ENCODE measurements around the gene TLN1.
A peak's percentile ranks its signal among the peaks of the same experiment; 100 is the strongest.

Gene TLN1

GRCh38 chr9:35741740-35742139 lies 9.7 kb upstream of the TLN1 start:
- H3K4me3 ChIP-seq (ENCODE audit: low read depth, low read length), result no peak overlapping the region
- TF ChIP-seq CTCF (IDR thresholded peaks at IDR 0.05; ENCODE audit: low read depth, low read length, missing control alignments), result no peak
- DNase-seq (ENCODE audit: low read depth), result no peak

GRCh38 chr9:35740243-35740642 lies 8.2 kb upstream of the TLN1 start:
- no peak for TF ChIP-seq CTCF (IDR thresholded peaks at IDR 0.05; ENCODE audit: low read depth, low read length, missing control alignments)
- H3K4me3 ChIP-seq (ENCODE audit: low read depth, low read length), result no peak overlapping the region
- DNase-seq (ENCODE audit: low read depth), result no peak

- DNase-seq (ENCODE audit: low read depth), result no peak
- no peak overlapping the region for H3K4me3 ChIP-seq (ENCODE audit: low read depth, low read length)
- TF ChIP-seq CTCF (IDR thresholded peaks at IDR 0.05; ENCODE audit: low read depth, low read length, missing control alignments), result no peak
Measured at GRCh38 chr9:35738924-35739323, 6.9 kb upstream of the TLN1 start.

- no peak overlapping the region for H3K4me3 ChIP-seq (ENCODE audit: low read depth, low read length)
- no peak for TF ChIP-seq CTCF (IDR thresholded peaks at IDR 0.05; ENCODE audit: low read depth, low read length, missing control alignments)
Measured at GRCh38 chr9:35738186-35738585, 6.2 kb upstream of the TLN1 start.

GRCh38 chr9:35737143-35737542 lies 5.1 kb upstream of the TLN1 start:
- TF ChIP-seq CTCF (IDR thresholded peaks at IDR 0.05; ENCODE audit: low read depth, low read length, missing control alignments), result no peak
- no peak overlapping the region for H3K4me3 ChIP-seq (ENCODE audit: low read depth, low read length)
- no peak for DNase-seq (ENCODE audit: low read depth)

More at GRCh38 chr9:35738186-35738585, 6.2 kb upstream of the TLN1 start:
- DNase-seq (ENCODE audit: low read depth), result no peak

GRCh38 chr9:35736201-35736633 lies 4.2 kb upstream of the TLN1 start:
- peak; percentile 90 for TF ChIP-seq CTCF (IDR thresholded peaks at IDR 0.05; ENCODE audit: low read depth, low read length, missing control alignments)
- DNase-seq (ENCODE audit: low read depth), result no peak

GRCh38 chr9:35734096-35734495 lies 2.1 kb upstream of the TLN1 start:
- no peak for DNase-seq (ENCODE audit: low read depth)
- H3K4me3 ChIP-seq (ENCODE audit: low read depth, low read length), result no peak overlapping the region
- no peak for TF ChIP-seq CTCF (IDR thresholded peaks at IDR 0.05; ENCODE audit: low read depth, low read length, missing control alignments)

More at GRCh38 chr9:35736201-35736633, 4.2 kb upstream of the TLN1 start:
- no peak overlapping the region for H3K4me3 ChIP-seq (ENCODE audit: low read depth, low read length)

Measured in GM12864 (cell line).